Neural cell (in vitro differentiated cells): ENCODE data around the gene MYRIP. TPM values are rescaled to one million over a fixed set of nuclear protein-coding genes. Genes with fewer than 3 reads are reported as not detected.

ENCODE experiments used
- H2AFZ ChIP-seq: fragments of 200-600, 300-800 bp; sonication (generic), shearing (Covaris generic); 2 replicates; pipeline ENCODE4 v1.6.0; 2014; ENCODE audit warnings: low read depth, mild to moderate bottlenecking, antibody characterized with exemption, low read length, moderate library complexity
- H3F3A ChIP-seq: fragments of 200-600 bp; shearing (Covaris generic); 2 replicates; pipeline ENCODE4 v1.6.1; 2016; ENCODE audit warnings: mild to moderate bottlenecking, moderate library complexity, mixed read lengths, antibody characterized with exemption, low read length; ENCODE audit not compliant: insufficient read depth, poor library complexity, severe bottlenecking
- H3K27ac ChIP-seq: fragments of 200-600, 300-800 bp; sonication (generic), shearing (Covaris generic); 2 replicates; pipeline ENCODE4 v1.5.1; 2014; ENCODE audit warnings: mild to moderate bottlenecking, low read length, moderate library complexity
- H3K27me3 ChIP-seq: fragments of 300-800, 200-600 bp; sonication (generic), shearing (Covaris generic); 2 replicates; pipeline ENCODE4 v1.6.0; 2014; ENCODE audit warnings: mild to moderate bottlenecking, low read depth, low read length, moderate library complexity; ENCODE audit not compliant: insufficient read depth
- H3K36me3 ChIP-seq: fragments of 300-800, 200-600 bp; sonication (generic), shearing (Covaris generic); 2 replicates; pipeline ENCODE4 v1.5.1; 2014; ENCODE audit warnings: mild to moderate bottlenecking, antibody characterized with exemption, low read length, moderate library complexity; ENCODE audit not compliant: insufficient read depth
- H3K4me2 ChIP-seq: fragments of 300-800, 200-600 bp; sonication (generic), shearing (Covaris generic); 2 replicates; pipeline ENCODE4 v1.6.0; 2014; ENCODE audit warnings: mild to moderate bottlenecking, low read length
- H3K4me3 ChIP-seq: fragments of 300-800, 200-600 bp; sonication (generic), shearing (Covaris generic); 2 replicates; pipeline ENCODE4 v1.5.1; 2014; ENCODE audit warnings: mild to moderate bottlenecking, low read length, moderate library complexity
- H3K79me2 ChIP-seq: fragments of 200-600 bp; shearing (Covaris generic); replicated peaks from 2 replicates; pipeline ENCODE4 v1.6.0; 2014; ENCODE audit warnings: mild to moderate bottlenecking, low read length, moderate library complexity; ENCODE audit not compliant: insufficient read depth
- H3K9ac ChIP-seq: fragments of 300-800, 200-600 bp; sonication (generic), shearing (Covaris generic); 2 replicates; pipeline ENCODE4 v1.6.1; 2016; ENCODE audit warnings: mild to moderate bottlenecking, low read length, mixed read lengths
- H3K9me2 ChIP-seq: fragments of 200-600 bp; shearing (Covaris generic); 2 replicates; pipeline ENCODE4 v1.6.1; 2016; ENCODE audit warnings: mild to moderate bottlenecking, low read length, mixed read lengths; ENCODE audit not compliant: insufficient read depth
- H3K9me3 ChIP-seq: fragments of 200-600, 300-800 bp; sonication (generic), shearing (Covaris generic); 2 replicates; pipeline ENCODE4 v1.6.1; 2016; ENCODE audit warnings: mild to moderate bottlenecking, mixed run types, low read length, moderate library complexity, mixed read lengths
- H4K20me1 ChIP-seq: fragments of 200-600 bp; shearing (Covaris generic); 2 replicates; pipeline ENCODE4 v1.6.1; 2016; ENCODE audit warnings: mild to moderate bottlenecking, mixed run types; ENCODE audit not compliant: insufficient read depth
- CTCF ChIP-seq: fragments of 450-650 bp; IDR thresholded peaks from 2 replicates; pipeline ENCODE4 v1.5.1; 2014; ENCODE audit warnings: antibody characterized with exemption, mild to moderate bottlenecking, moderate library complexity; ENCODE audit not compliant: poor library complexity, severe bottlenecking
- EP300 ChIP-seq: fragments of 450-650 bp; conservative IDR thresholded peaks from 2 replicates; pipeline ENCODE4 v1.6.1; 2014; ENCODE audit warnings: antibody characterized with exemption, mild to moderate bottlenecking, moderate library complexity; ENCODE audit not compliant: poor library complexity, severe bottlenecking
- EZH2 ChIP-seq: fragments of 200-600, 300-800 bp; shearing (Covaris generic), sonication (generic); IDR thresholded peaks from 2 replicates; pipeline ENCODE4 v1.6.1; 2014; ENCODE audit warnings: antibody characterized with exemption, low read length, borderline replicate concordance, mild to moderate bottlenecking; ENCODE audit not compliant: insufficient read depth, poor library complexity, severe bottlenecking
- MXI1 ChIP-seq: fragments of 450-650 bp; conservative IDR thresholded peaks from 2 replicates; pipeline ENCODE4 v1.6.1; 2014; ENCODE audit warnings: antibody characterized with exemption, mild to moderate bottlenecking; ENCODE audit not compliant: poor library complexity, severe bottlenecking
- POLR2AphosphoS5 ChIP-seq: IDR thresholded peaks from 2 replicates; pipeline ENCODE4 v1.6.1; 2012
- RAD21 ChIP-seq: fragments of 450-650 bp; conservative IDR thresholded peaks from 2 replicates; pipeline ENCODE4 v1.6.1; 2014; ENCODE audit warnings: antibody characterized with exemption, mild to moderate bottlenecking, moderate library complexity
- REST ChIP-seq: IDR thresholded peaks from 2 replicates; pipeline ENCODE4 v1.6.1; 2012; ENCODE audit warnings: borderline replicate concordance
- SMC3 ChIP-seq: fragments of 450-650 bp; conservative IDR thresholded peaks from 2 replicates; pipeline ENCODE4 v1.6.1; 2014; ENCODE audit warnings: antibody characterized with exemption, mild to moderate bottlenecking, moderate library complexity; ENCODE audit not compliant: poor library complexity
- TAF1 ChIP-seq: IDR thresholded peaks from 2 replicates; pipeline ENCODE4 v1.6.1; 2012; ENCODE audit warnings: low read depth
- polyA plus RNA-seq: library from polyadenylated mRNA; depleted of rRNA; stranded (reverse); fragments of >200 nt; gene quantifications from 2 replicates; pipeline ENCODE4 v1.2.3, GENCODE V29; 2014

MYRIP gene
- polyA plus RNA-seq, 1 donor from 2014 or later, result 0.76 TPM

- Histone ChIP-seq H2AFZ (no peak overlapping the region), H3K79me2 (no peaks in the 10 kb centered on the region), H3K9me2 (no peaks in the 10 kb centered on the region), H3K9me3 (no peaks in the 10 kb centered on the region), H3K27me3 (no peaks in the 10 kb centered on the region), H3K36me3 (no peaks in the 10 kb centered on the region), H3K4me2 (no peak overlapping the region), H4K20me1 (no peaks in the 10 kb centered on the region), H3K9ac (no peak overlapping the region), H3F3A (no peaks in the 10 kb centered on the region), H3K27ac (no peak overlapping the region), H3K4me3 (no peak overlapping the region)
- TF ChIP-seq CTCF (no peak), TAF1 (no peak), SMC3 (no peak), EP300 (no peak), REST (no peak), POLR2AphosphoS5 (no peak), MXI1 (no peak), RAD21 (no peak), EZH2 (no peak)
Observed at GRCh38 chr3:40211579-40211978, 402.2 kb downstream of the MYRIP start.

DNA sequence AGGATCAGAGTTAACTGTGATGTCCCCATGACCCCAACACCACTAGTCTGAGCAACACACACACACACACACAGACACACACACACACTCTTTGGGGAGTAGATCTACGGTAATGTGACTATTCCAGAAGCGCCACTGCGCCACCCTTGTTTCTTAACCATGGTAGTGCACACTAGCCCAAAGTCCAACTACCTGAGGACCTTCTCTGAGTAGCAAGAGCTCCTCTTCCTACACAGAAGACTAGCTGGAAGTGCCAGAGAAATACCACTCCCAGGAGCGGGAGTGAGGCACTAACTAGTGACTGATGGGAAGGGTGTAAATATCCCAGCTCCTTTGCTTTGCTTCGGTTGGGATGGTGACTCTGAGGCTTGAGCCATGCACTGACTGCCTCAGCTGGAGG is 404.1 kb downstream of the MYRIP start:
- Histone ChIP-seq H3K36me3 (no peaks in the 10 kb centered on the region), H4K20me1 (no peaks in the 10 kb centered on the region), H3K4me3 (no peak overlapping the region), H3K27me3 (no peaks in the 10 kb centered on the region), H3K9me3 (no peaks in the 10 kb centered on the region), H3K79me2 (no peaks in the 10 kb centered on the region), H3K9me2 (no peaks in the 10 kb centered on the region), H3K9ac (no peak overlapping the region), H3F3A (no peaks in the 10 kb centered on the region), H3K4me2 (no peak overlapping the region), H3K27ac (no peak overlapping the region), H2AFZ (no peak overlapping the region)
- TF ChIP-seq SMC3 (no peak), TAF1 (no peak), RAD21 (no peak), EZH2 (no peak), MXI1 (no peak), EP300 (no peak), POLR2AphosphoS5 (no peak), REST (no peak), CTCF (no peak)
